Heart left ventricle (tissue), 13 donors: Measurements from ENCODE around the gene GNL3.

ENCODE experiments used
- POLR2A ChIP-seq, 2 donors: fragments of 450-650 bp; IDR thresholded peaks; one replicate each; pipeline ENCODE4 v1.6.1; 2017; ENCODE audit warnings: antibody characterized with exemption in 2 of 2, mild to moderate bottlenecking in 2 of 2, moderate library complexity in 2 of 2
- TF ChIP-seq, protein P1 (sequence below), 12 donors: fragments of 200-600 bp; sonication (generic) in 4 of 12; IDR thresholded peaks; one replicate each; pipeline versions ENCODE4 v1.5.0 to v1.8.0; 2018 to 2022; ENCODE audit warnings: antibody characterized with exemption in 12 of 12, mild to moderate bottlenecking in 5 of 12
- donor health status: ischemic (EF 13 %, LVEDD 7.1; RV severe dilation, severe dysfunction).
- donor health status: DM: no; HTN: yes; CAD: no.
- donor health status: DM: no; HTN: no; CAD: no.
- donor health status: ischemic (EF 25% LVEDD 6.9; RV normal size, moderate dysfunction).
- donor health status: ischemic (EF 25% LVEDD 5.7; RV mildly dilated, moderate dysfunction).
- donor health status: ischemic (EF 35%, LVEDD 5.7; RV mildly dilated, moderate dysfunction).
- donor health status: nonischemic (EF 11% LVEDD 7.7; RV severe dilation, severe dysfunction).
- donor health status: DM: yes; HTN: yes; CAD: no.
- donor health status: PGD.
- donor health status: ischemic (EF 29% LVEDD 5.4; RV normal size, mild dysfunction).
- donor health status: nonischemic (EF 23%, LVEDD 6.1; RV moderate dilation, normal function).

DNA sequence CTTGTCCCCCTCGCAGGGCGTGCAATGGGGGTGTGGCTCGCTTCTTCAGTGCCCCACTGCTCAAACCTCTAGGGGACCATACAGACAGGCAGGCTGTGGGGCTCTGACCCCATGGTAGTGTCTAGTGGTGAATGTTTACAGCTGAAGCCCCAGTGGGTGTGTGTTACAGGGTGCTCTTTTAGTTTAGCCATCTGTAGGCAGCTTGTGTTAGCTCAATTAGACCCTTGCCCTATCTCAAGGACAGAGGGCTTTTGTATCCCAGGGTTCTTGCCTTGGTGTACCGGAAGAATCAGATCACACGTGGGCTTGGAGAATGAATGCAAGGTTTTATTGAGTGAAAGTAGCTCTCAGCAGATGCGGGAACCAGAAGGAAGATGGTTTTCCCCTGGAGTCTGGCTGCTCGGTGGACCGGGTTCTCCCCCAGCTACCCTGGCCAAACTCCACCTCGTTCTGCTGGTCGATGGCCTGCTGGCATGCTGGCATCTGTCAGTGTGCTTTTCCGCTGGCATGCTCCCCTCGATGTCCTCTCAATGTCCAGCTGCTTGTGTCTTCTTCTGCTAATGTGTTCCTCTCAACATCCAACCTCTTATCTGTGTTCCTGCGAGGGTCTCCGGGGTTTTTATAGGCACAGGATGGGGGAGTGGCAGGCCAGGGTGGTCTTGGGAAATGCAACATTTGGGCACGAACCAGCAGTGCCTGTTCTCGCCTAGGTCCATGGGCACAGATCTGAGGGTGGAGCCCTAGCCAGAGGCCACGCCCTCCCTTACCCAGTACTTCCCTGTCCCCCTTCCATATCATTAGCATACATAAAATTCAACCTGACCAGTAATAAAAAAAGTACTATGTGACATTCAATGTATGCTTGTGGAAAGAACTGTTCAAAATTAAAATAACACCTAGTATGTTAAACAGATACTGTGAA, 26.7 kb downstream of the GNL3 start:
- TF ChIP-seq POLR2A (IDR thresholded peaks at IDR 0.05) = no peak
- TF ChIP-seq, protein P1, sequence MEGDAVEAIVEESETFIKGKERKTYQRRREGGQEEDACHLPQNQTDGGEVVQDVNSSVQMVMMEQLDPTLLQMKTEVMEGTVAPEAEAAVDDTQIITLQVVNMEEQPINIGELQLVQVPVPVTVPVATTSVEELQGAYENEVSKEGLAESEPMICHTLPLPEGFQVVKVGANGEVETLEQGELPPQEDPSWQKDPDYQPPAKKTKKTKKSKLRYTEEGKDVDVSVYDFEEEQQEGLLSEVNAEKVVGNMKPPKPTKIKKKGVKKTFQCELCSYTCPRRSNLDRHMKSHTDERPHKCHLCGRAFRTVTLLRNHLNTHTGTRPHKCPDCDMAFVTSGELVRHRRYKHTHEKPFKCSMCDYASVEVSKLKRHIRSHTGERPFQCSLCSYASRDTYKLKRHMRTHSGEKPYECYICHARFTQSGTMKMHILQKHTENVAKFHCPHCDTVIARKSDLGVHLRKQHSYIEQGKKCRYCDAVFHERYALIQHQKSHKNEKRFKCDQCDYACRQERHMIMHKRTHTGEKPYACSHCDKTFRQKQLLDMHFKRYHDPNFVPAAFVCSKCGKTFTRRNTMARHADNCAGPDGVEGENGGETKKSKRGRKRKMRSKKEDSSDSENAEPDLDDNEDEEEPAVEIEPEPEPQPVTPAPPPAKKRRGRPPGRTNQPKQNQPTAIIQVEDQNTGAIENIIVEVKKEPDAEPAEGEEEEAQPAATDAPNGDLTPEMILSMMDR (IDR thresholded peaks at IDR 0.05) = no peak
